HepG2 (cell line): ENCODE measurements around the gene MIGA2. TPM values are rescaled to one million over a fixed set of nuclear protein-coding genes. Genes with fewer than 3 reads are reported as not detected.

Experiments
- AFF4 ChIP-seq: sonication (generic); formaldehyde crosslinking; IDR thresholded peaks from 2 replicates; pipeline ENCODE4 v1.4.0; 2020; ENCODE audit warnings: missing genetic modification reagents
- ATF3 ChIP-seq: sonication (generic); formaldehyde crosslinking; IDR thresholded peaks from 2 replicates; pipeline ENCODE4 v1.4.0; 2020; ENCODE audit warnings: missing genetic modification reagents
- HIC2 ChIP-seq: sonication (generic); formaldehyde crosslinking; IDR thresholded peaks from 2 replicates; pipeline ENCODE4 v1.9.0; 2022; ENCODE audit warnings: low read depth, missing genetic modification reagents
- TRIM22 ChIP-seq: fragments of 450-650 bp; IDR thresholded peaks from 2 replicates; pipeline ENCODE4 v1.6.1; 2017
- ZKSCAN1 ChIP-seq: fragments of 150-350 bp; IDR thresholded peaks from 2 replicates; pipeline ENCODE4 v1.6.1; 2014; ENCODE audit warnings: low read length
- ZNF615 ChIP-seq: sonication (generic); formaldehyde crosslinking; IDR thresholded peaks from 2 replicates; pipeline ENCODE4 v1.5.0; 2020; ENCODE audit warnings: mild to moderate bottlenecking, missing genetic modification reagents, borderline replicate concordance
- polyA plus RNA-seq, 8 experiments: library from polyadenylated mRNA; depleted of rRNA in 3 of 8; stranded (reverse) in 7 of 8; unstranded in 1 of 8; fragments of >200 nt; fragmentation: Illumina TruSeq in 4 of 8; extraction: Trizol in 4 of 8; gene quantifications; 2 replicates each; pipeline versions ENCODE4 v1.2.1 to v1.2.3, GENCODE V29; 2011 to 2016; ENCODE audit warnings: low read depth in 4 of 8, missing spikeins in 1 of 8, mixed read lengths in 1 of 8; ENCODE audit not compliant: insufficient read depth in 1 of 8
- total RNA-seq, 5 experiments: library from RNA; depleted of rRNA; stranded (reverse); fragments of >200 nt; fragmentation: Illumina TruSeq; extraction: Trizol; gene quantifications; 2 replicates each; pipeline ENCODE4 v1.2.3, GENCODE V29; 2016; ENCODE audit warnings: low read depth in 1 of 5

The MIGA2 gene
- total and polyA plus RNA-seq, 2 of the 13 experiments (the other 11 are each of a cell fraction or from before 2014, with no cell fraction given) = 10.8 to 17.1 TPM

GRCh38 chr9:129053020-129053419 is 16.6 kb downstream of the MIGA2 start (continued):
- no peak for TF ChIP-seq AFF4
- TF ChIP-seq ZKSCAN1 = no peak
- TF ChIP-seq HIC2 = no peak
- TF ChIP-seq ZNF615 (CRISPR knock-in tag) = no peak
- TF ChIP-seq ATF3 = no peak
- TF ChIP-seq TRIM22 = no peak
